K562 (cell line): Measurements from ENCODE around the gene MXRA7. TPM values are rescaled to one million over a fixed set of nuclear protein-coding genes. Genes with fewer than 3 reads are reported as not detected.
A peak's percentile ranks its signal among the peaks of the same experiment; 100 is the strongest.

Source experiments
- CHCHD3 ChIP-seq: fragments of 250-450 bp; sonication (Bioruptor Pico); IDR thresholded peaks from 2 replicates; pipeline ENCODE4 v2.1.2; 2022; ENCODE audit warnings: mild to moderate bottlenecking
- MYNN ChIP-seq, 2 experiments: sonication (generic); formaldehyde crosslinking in 1 of 2; IDR thresholded peaks; 2 replicates each; pipeline versions ENCODE4 v1.5.0 to v1.6.1; 2016 to 2020; ENCODE audit warnings: antibody characterized with exemption in 1 of 2, missing genetic modification reagents in 1 of 2
- NCOR1 ChIP-seq: fragments of 450-650 bp; IDR thresholded peaks from 2 replicates; pipeline ENCODE4 v1.6.1; 2016; ENCODE audit warnings: mild to moderate bottlenecking, moderate library complexity
- PURB ChIP-seq: sonication (generic); formaldehyde crosslinking; IDR thresholded peaks from 2 replicates; pipeline ENCODE4 v1.9.0; 2021; ENCODE audit warnings: low read depth, mild to moderate bottlenecking, missing genetic modification reagents
- TAL1 ChIP-seq: fragments of 450-650 bp; IDR thresholded peaks from 2 replicates; pipeline ENCODE4 v1.6.1; 2016; ENCODE audit warnings: mild to moderate bottlenecking
- polyA plus RNA-seq, 8 experiments: library from polyadenylated mRNA; depleted of rRNA in 4 of 8; stranded (reverse) in 5 of 8; unstranded in 3 of 8; fragments of >200 nt; fragmentation: Nextera tagmentation in 2 of 8; fragmentation: Illumina TruSeq in 1 of 8; extraction: Ambion mirVana in 2 of 8; extraction: Trizol in 1 of 8; gene quantifications; 2 replicates each; pipeline versions ENCODE4 v1.2.1 to v1.2.3, GENCODE V29; 2011 to 2014; ENCODE audit warnings: inconsistent platforms in 1 of 8, missing spikeins in 1 of 8
- total RNA-seq, 7 experiments: library from RNA; depleted of rRNA in 6 of 7; stranded (reverse); fragments of >200 nt in 6 of 7; fragmentation: Illumina TruSeq in 2 of 7; extraction: Trizol in 2 of 7; gene quantifications; 2 replicates each; pipeline versions ENCODE4 v1.2.1 to v1.2.3, GENCODE V29; 2011 to 2021; ENCODE audit warnings: low replicate concordance in 1 of 7
- TF ChIP-seq, protein P1 (sequence below), 2 experiments: fragments of 250-450 bp in 1 of 2; fragments of 450-650 bp in 1 of 2; sonication (Bioruptor Pico) in 1 of 2; IDR thresholded peaks; 2 replicates each; pipeline versions ENCODE4 v1.6.1 to v1.8.0; 2016 to 2021; ENCODE audit warnings: mild to moderate bottlenecking in 2 of 2, moderate library complexity in 2 of 2, missing compliant biosample characterization in 1 of 2, missing genetic modification characterization in 1 of 2
- TF ChIP-seq, protein P2 (sequence below): fragments of 450-650 bp; IDR thresholded peaks from 2 replicates; pipeline ENCODE4 v1.6.1; 2016; ENCODE audit warnings: borderline replicate concordance
- TF ChIP-seq, protein P3 (sequence below): sonication (generic); formaldehyde crosslinking; IDR thresholded peaks from 2 replicates; pipeline ENCODE4 v1.8.0; 2022; ENCODE audit warnings: missing genetic modification reagents, mild to moderate bottlenecking, borderline replicate concordance
- TF ChIP-seq, protein P4 (sequence below): fragments of 150-350 bp; conservative IDR thresholded peaks from 2 replicates; pipeline ENCODE4 v1.6.1; 2014; ENCODE audit warnings: low read length
- TF ChIP-seq, protein P5 (sequence below): sonication (generic); formaldehyde crosslinking; IDR thresholded peaks from 2 replicates; pipeline ENCODE4 v1.8.0; 2022; ENCODE audit warnings: mild to moderate bottlenecking, missing genetic modification reagents
- TF ChIP-seq, protein P6 (sequence below): fragments of 450-650 bp; formaldehyde crosslinking; IDR thresholded peaks from 2 replicates; pipeline ENCODE4 v1.4.0; 2020; ENCODE audit warnings: mild to moderate bottlenecking, moderate library complexity

The MXRA7 gene
- total and polyA plus RNA-seq, 9 of the 15 experiments (the other 6 are each of a cell fraction or from before 2014, with no cell fraction given): 2.6 to 38.4 (median 14.3) TPM

DNA sequence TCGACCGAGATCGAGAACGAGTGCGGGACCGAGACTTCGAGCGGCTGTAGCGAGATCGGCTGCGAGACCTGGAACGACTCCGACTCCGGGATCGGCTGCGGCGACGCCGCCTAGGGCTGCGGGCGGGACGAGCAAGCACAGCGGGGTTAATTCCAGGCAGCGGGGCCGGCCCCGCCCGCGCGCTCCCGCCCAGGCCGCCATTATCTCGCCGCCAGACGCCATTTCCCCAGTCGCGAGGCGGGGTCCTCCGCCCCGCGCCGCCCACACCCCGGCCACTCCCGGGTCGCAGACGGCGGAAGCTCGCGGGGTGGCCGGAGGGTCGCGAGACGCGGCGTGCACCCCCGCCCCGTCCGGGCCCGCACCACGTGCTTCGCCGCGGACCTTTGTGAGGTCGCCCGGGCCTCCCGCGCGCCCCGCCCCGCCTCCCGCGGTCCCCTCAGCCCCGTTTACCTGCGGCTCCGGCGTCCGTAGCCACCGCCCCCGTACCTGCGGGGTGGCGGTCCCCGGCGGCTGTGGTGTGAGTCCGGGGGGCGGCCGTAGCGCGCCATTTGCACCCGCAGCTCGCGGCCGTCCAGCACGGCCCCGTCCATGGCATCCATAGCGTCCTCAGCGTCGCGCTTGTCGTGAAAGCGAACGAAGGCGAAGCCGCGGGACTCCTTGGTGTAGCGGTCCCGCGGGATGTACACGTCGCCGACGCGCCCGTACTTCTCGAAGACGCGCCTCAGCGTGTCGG lies 25.8 kb upstream of the MXRA7 start (continued):
- TF ChIP-seq TAL1 (no peak), NCOR1 (peak; percentile 52; the same call in 1 of the 2 replicates), MYNN (IDR thresholded peaks at IDR 0.05) (no peak), MYNN (CRISPR knock-in tag; IDR thresholded peaks at IDR 0.05) (no peak), PURB (CRISPR knock-in tag) (no peak), CHCHD3 (no peak)
- TF ChIP-seq, protein P1, sequence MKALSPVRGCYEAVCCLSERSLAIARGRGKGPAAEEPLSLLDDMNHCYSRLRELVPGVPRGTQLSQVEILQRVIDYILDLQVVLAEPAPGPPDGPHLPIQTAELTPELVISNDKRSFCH (CRISPR knock-in tag; IDR thresholded peaks at IDR 0.05): no peak
- TF ChIP-seq, protein P1 (tag; IDR thresholded peaks at IDR 0.05): 0 out of 2 replicates have a peak, but pooled peaks have one; percentile 14
- TF ChIP-seq, protein P2, sequence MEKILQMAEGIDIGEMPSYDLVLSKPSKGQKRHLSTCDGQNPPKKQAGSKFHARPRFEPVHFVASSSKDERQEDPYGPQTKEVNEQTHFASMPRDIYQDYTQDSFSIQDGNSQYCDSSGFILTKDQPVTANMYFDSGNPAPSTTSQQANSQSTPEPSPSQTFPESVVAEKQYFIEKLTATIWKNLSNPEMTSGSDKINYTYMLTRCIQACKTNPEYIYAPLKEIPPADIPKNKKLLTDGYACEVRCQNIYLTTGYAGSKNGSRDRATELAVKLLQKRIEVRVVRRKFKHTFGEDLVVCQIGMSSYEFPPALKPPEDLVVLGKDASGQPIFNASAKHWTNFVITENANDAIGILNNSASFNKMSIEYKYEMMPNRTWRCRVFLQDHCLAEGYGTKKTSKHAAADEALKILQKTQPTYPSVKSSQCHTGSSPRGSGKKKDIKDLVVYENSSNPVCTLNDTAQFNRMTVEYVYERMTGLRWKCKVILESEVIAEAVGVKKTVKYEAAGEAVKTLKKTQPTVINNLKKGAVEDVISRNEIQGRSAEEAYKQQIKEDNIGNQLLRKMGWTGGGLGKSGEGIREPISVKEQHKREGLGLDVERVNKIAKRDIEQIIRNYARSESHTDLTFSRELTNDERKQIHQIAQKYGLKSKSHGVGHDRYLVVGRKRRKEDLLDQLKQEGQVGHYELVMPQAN: peak; percentile 10; the same call in 1 of the 2 replicates
- TF ChIP-seq, protein P3, sequence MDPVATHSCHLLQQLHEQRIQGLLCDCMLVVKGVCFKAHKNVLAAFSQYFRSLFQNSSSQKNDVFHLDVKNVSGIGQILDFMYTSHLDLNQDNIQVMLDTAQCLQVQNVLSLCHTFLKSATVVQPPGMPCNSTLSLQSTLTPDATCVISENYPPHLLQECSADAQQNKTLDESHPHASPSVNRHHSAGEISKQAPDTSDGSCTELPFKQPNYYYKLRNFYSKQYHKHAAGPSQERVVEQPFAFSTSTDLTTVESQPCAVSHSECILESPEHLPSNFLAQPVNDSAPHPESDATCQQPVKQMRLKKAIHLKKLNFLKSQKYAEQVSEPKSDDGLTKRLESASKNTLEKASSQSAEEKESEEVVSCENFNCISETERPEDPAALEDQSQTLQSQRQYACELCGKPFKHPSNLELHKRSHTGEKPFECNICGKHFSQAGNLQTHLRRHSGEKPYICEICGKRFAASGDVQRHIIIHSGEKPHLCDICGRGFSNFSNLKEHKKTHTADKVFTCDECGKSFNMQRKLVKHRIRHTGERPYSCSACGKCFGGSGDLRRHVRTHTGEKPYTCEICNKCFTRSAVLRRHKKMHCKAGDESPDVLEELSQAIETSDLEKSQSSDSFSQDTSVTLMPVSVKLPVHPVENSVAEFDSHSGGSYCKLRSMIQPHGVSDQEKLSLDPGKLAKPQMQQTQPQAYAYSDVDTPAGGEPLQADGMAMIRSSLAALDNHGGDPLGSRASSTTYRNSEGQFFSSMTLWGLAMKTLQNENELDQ (CRISPR knock-in tag): no peak
- TF ChIP-seq, protein P4, sequence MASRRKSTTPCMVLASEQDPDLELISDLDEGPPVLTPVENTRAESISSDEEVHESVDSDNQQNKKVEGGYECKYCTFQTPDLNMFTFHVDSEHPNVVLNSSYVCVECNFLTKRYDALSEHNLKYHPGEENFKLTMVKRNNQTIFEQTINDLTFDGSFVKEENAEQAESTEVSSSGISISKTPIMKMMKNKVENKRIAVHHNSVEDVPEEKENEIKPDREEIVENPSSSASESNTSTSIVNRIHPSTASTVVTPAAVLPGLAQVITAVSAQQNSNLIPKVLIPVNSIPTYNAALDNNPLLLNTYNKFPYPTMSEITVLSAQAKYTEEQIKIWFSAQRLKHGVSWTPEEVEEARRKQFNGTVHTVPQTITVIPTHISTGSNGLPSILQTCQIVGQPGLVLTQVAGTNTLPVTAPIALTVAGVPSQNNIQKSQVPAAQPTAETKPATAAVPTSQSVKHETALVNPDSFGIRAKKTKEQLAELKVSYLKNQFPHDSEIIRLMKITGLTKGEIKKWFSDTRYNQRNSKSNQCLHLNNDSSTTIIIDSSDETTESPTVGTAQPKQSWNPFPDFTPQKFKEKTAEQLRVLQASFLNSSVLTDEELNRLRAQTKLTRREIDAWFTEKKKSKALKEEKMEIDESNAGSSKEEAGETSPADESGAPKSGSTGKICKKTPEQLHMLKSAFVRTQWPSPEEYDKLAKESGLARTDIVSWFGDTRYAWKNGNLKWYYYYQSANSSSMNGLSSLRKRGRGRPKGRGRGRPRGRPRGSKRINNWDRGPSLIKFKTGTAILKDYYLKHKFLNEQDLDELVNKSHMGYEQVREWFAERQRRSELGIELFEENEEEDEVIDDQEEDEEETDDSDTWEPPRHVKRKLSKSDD: peak; percentile 98
- TF ChIP-seq, protein P5, sequence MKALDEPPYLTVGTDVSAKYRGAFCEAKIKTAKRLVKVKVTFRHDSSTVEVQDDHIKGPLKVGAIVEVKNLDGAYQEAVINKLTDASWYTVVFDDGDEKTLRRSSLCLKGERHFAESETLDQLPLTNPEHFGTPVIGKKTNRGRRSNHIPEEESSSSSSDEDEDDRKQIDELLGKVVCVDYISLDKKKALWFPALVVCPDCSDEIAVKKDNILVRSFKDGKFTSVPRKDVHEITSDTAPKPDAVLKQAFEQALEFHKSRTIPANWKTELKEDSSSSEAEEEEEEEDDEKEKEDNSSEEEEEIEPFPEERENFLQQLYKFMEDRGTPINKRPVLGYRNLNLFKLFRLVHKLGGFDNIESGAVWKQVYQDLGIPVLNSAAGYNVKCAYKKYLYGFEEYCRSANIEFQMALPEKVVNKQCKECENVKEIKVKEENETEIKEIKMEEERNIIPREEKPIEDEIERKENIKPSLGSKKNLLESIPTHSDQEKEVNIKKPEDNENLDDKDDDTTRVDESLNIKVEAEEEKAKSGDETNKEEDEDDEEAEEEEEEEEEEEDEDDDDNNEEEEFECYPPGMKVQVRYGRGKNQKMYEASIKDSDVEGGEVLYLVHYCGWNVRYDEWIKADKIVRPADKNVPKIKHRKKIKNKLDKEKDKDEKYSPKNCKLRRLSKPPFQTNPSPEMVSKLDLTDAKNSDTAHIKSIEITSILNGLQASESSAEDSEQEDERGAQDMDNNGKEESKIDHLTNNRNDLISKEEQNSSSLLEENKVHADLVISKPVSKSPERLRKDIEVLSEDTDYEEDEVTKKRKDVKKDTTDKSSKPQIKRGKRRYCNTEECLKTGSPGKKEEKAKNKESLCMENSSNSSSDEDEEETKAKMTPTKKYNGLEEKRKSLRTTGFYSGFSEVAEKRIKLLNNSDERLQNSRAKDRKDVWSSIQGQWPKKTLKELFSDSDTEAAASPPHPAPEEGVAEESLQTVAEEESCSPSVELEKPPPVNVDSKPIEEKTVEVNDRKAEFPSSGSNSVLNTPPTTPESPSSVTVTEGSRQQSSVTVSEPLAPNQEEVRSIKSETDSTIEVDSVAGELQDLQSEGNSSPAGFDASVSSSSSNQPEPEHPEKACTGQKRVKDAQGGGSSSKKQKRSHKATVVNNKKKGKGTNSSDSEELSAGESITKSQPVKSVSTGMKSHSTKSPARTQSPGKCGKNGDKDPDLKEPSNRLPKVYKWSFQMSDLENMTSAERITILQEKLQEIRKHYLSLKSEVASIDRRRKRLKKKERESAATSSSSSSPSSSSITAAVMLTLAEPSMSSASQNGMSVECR (CRISPR knock-in tag): peak; percentile 93; the same call in 1 of the 2 replicates
- TF ChIP-seq, protein P6, sequence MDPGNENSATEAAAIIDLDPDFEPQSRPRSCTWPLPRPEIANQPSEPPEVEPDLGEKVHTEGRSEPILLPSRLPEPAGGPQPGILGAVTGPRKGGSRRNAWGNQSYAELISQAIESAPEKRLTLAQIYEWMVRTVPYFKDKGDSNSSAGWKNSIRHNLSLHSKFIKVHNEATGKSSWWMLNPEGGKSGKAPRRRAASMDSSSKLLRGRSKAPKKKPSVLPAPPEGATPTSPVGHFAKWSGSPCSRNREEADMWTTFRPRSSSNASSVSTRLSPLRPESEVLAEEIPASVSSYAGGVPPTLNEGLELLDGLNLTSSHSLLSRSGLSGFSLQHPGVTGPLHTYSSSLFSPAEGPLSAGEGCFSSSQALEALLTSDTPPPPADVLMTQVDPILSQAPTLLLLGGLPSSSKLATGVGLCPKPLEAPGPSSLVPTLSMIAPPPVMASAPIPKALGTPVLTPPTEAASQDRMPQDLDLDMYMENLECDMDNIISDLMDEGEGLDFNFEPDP (CRISPR knock-in tag): 0 out of 2 replicates have a peak, but pooled peaks have one; percentile 9
